Measurements from ENCODE around the gene SFMBT1.

Gene SFMBT1

GRCh38 chr3:53032609-53033008, 13.3 kb downstream of the SFMBT1 start:
- no peak overlapping the region for H3K27ac ChIP-seq
- no peak for TF ChIP-seq CTCF (conservative IDR thresholded peaks at IDR 0.05)

- no peak overlapping the region for H3K27ac ChIP-seq
These were observed 15.0 kb downstream of the SFMBT1 start for GRCh38 chr3:53030619-53031449.

GRCh38 chr3:53028641-53029040, 17.2 kb downstream of the SFMBT1 start:
- TF ChIP-seq CTCF (conservative IDR thresholded peaks at IDR 0.05), result no peak
- no peak overlapping the region for H3K27ac ChIP-seq

More at GRCh38 chr3:53030619-53031449, 15.0 kb downstream of the SFMBT1 start:
- no peak for TF ChIP-seq CTCF (conservative IDR thresholded peaks at IDR 0.05)

- H3K27ac ChIP-seq, result no peak overlapping the region
- TF ChIP-seq CTCF (conservative IDR thresholded peaks at IDR 0.05), result no peak
These were observed 18.5 kb downstream of the SFMBT1 start for GRCh38 chr3:53027254-53027844.

GRCh38 chr3:53026382-53027162, 19.3 kb downstream of the SFMBT1 start:
- H3K27ac ChIP-seq, result no peak overlapping the region
- no peak for TF ChIP-seq CTCF (conservative IDR thresholded peaks at IDR 0.05)

GRCh38 chr3:53024315-53024714, 21.6 kb downstream of the SFMBT1 start:
- TF ChIP-seq CTCF (conservative IDR thresholded peaks at IDR 0.05), result no peak
- H3K27ac ChIP-seq, result no peak overlapping the region; the same call in 1 of the 2 replicates

Data from VCaP (cell line).